ENCODE data around the gene OTX1. TPM values are rescaled to one million over a fixed set of nuclear protein-coding genes. Genes with fewer than 3 reads are reported as not detected.
"Not testable (repeated sequence)": the region's sequence is repeated elsewhere in the genome, so short reads cannot be mapped to it uniquely, and the experiment has no call there.

The OTX1 gene
- total RNA-seq, 1 donor from 2014 or later, result not detected

DNA sequence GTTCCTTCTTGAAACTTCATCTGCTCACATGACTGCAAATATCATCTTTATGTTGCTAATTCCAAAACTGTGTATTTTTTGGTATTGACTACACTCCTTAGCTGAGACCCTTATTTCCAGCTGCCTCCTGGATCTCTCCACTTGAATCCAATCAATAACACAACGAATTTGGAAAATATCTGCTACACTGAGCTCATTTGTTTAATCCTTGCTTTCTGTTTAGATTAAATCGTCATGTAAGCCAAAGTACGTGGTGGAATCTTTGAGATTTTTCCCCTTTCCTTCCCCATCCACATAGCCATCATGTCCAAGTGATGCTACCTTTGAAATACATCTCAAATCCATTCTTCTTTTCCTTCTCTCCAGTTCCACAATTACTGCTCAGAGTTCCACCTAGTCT lies 15.6 kb downstream of the OTX1 start:
- H3K27ac Mint-ChIP-seq (ENCODE audit: unreplicated experiment), result no peak overlapping the region
- H3K4me3 Mint-ChIP-seq (ENCODE audit: unreplicated experiment), result no peak overlapping the region
- DNase-seq (ENCODE audit: extremely low spot score, unreplicated experiment), result no peak
- H3K9me3 Mint-ChIP-seq (ENCODE audit: unreplicated experiment), result no peaks in the 10 kb centered on the region
- H3K4me1 Mint-ChIP-seq (ENCODE audit: unreplicated experiment), result no peaks in the 10 kb centered on the region
- no peaks in the 10 kb centered on the region for H3K36me3 Mint-ChIP-seq (ENCODE audit: unreplicated experiment)
- TF ChIP-seq, protein P1, sequence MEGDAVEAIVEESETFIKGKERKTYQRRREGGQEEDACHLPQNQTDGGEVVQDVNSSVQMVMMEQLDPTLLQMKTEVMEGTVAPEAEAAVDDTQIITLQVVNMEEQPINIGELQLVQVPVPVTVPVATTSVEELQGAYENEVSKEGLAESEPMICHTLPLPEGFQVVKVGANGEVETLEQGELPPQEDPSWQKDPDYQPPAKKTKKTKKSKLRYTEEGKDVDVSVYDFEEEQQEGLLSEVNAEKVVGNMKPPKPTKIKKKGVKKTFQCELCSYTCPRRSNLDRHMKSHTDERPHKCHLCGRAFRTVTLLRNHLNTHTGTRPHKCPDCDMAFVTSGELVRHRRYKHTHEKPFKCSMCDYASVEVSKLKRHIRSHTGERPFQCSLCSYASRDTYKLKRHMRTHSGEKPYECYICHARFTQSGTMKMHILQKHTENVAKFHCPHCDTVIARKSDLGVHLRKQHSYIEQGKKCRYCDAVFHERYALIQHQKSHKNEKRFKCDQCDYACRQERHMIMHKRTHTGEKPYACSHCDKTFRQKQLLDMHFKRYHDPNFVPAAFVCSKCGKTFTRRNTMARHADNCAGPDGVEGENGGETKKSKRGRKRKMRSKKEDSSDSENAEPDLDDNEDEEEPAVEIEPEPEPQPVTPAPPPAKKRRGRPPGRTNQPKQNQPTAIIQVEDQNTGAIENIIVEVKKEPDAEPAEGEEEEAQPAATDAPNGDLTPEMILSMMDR (IDR thresholded peaks at IDR 0.05), result no peak
- H3K27me3 Mint-ChIP-seq (ENCODE audit: unreplicated experiment), result peaks cover 74% of the 10 kb centered on the region

DNA sequence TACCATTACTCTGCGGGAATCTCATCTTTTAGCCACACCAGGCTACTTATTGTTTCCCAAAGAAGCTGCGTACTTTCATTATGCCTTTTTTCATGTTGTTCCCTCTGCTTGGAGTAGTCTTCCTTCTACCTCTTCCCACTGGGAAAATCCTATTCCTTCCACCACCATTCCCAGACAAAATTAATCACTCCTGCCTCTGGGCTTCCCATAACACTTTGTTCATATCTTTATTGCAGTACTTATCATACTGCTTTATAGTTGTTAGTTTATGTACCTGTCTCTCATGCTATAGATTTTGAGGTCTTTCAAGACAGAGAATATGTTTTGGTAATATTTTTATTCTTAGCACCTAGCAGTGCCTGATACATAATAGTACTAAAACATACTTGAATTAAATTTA lies 16.2 kb downstream of the OTX1 start:
- Mint-ChIP-seq H3K4me3 (ENCODE audit: unreplicated experiment) (no peak overlapping the region), H3K27me3 (ENCODE audit: unreplicated experiment) (peaks cover 68% of the 10 kb centered on the region), H3K9me3 (ENCODE audit: unreplicated experiment) (no peaks in the 10 kb centered on the region)

DNA sequence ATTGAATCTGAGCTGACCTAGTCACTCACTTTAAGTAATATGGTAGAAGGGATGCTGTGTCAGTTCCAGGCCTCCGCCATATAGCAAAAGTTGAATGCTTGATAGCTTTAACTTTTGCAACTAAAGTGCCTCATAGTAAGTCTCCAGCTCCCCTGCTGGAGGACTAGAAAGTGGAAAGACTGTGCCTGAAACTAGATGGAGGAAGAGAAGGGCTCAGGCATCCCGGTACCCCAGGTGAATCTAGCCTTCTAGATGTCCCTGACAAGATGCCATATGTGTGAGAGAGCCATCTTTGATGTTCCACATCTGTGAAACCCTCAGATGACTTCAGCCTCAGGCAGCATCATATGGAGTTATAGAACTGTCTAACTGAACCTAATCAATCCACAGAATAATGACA lies 21.0 kb downstream of the OTX1 start:
- Mint-ChIP-seq H3K36me3 (ENCODE audit: unreplicated experiment) (no peaks in the 10 kb centered on the region), H3K27ac (ENCODE audit: unreplicated experiment) (no peak overlapping the region), H3K4me1 (ENCODE audit: unreplicated experiment) (no peaks in the 10 kb centered on the region), H3K27me3 (ENCODE audit: unreplicated experiment) (peaks cover 46% of the 10 kb centered on the region), H3K9me3 (ENCODE audit: unreplicated experiment) (no peaks in the 10 kb centered on the region), H3K4me3 (ENCODE audit: unreplicated experiment) (no peak overlapping the region)
- no peak for DNase-seq (ENCODE audit: extremely low spot score, unreplicated experiment)
- TF ChIP-seq, protein P1 (IDR thresholded peaks at IDR 0.05), result no peak

More for the DNA sequence above, 16.2 kb downstream of the OTX1 start:
- H3K4me1 Mint-ChIP-seq (ENCODE audit: unreplicated experiment), result no peaks in the 10 kb centered on the region
- H3K36me3 Mint-ChIP-seq (ENCODE audit: unreplicated experiment), result no peaks in the 10 kb centered on the region
- TF ChIP-seq, protein P1 (IDR thresholded peaks at IDR 0.05), result no peak
- no peak for DNase-seq (ENCODE audit: extremely low spot score, unreplicated experiment)
- H3K27ac Mint-ChIP-seq (ENCODE audit: unreplicated experiment), result no peak overlapping the region

DNA sequence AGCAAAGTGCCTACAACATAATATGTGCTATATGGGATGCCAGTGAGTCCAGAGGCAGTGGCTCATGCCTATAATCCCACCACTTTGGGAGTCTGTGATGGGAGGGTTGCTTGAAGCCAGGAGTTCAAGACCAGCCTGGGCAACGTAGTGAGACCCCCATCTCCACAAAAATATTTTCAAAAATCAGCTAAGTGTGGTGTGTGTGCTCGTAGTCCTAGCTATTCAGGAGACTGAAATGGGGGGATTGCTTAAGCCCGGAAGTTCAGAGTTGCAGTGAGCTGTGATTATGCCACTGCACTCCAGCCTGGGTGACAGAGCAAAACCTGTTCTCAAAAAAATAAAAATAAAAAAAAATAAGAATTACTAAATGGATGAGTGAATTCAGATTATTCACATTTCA lies 23.4 kb downstream of the OTX1 start:
- TF ChIP-seq, protein P1 (IDR thresholded peaks at IDR 0.05), result no peak
- H3K9me3 Mint-ChIP-seq (ENCODE audit: unreplicated experiment), result no peaks in the 10 kb centered on the region
- H3K4me3 Mint-ChIP-seq (ENCODE audit: unreplicated experiment), result no peak overlapping the region
- H3K27me3 Mint-ChIP-seq (ENCODE audit: unreplicated experiment), result peaks cover 46% of the 10 kb centered on the region
- no peaks in the 10 kb centered on the region for H3K36me3 Mint-ChIP-seq (ENCODE audit: unreplicated experiment)
- no peak for DNase-seq (ENCODE audit: extremely low spot score, unreplicated experiment)
- no peaks in the 10 kb centered on the region for H3K4me1 Mint-ChIP-seq (ENCODE audit: unreplicated experiment)
- H3K27ac Mint-ChIP-seq (ENCODE audit: unreplicated experiment), result no peak overlapping the region

DNA sequence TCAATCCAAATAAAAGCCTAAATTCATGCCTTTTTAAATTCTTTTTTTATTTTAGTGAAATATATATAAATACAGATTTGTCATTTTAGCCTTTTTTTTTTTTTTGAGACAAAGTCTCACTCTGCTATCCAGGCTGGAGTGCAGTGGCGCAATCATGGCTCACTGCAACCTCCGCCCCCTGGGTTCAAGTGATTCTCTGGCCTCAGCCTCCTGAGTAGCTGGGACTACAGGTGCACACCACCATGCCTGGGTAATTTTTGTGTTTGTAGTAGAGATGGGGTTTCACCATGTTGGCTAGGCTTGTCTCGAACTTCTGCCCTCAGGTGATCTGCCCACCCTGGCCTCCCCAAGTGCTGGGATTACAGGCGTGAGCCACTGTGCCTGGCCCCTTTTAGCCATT lies 23.8 kb downstream of the OTX1 start:
- not testable (repeated sequence) for H3K4me3 Mint-ChIP-seq (ENCODE audit: unreplicated experiment); H3K9me3 Mint-ChIP-seq (ENCODE audit: unreplicated experiment); H3K27ac Mint-ChIP-seq (ENCODE audit: unreplicated experiment); DNase-seq (ENCODE audit: extremely low spot score, unreplicated experiment); H3K4me1 Mint-ChIP-seq (ENCODE audit: unreplicated experiment); H3K36me3 Mint-ChIP-seq (ENCODE audit: unreplicated experiment)
- H3K27me3 Mint-ChIP-seq (ENCODE audit: unreplicated experiment), result peaks cover 44% of the 10 kb centered on the region

Data from osteocyte (in vitro differentiated cells).